ENCODE data around the gene PMPCA. TPM values are rescaled to one million over a fixed set of nuclear protein-coding genes. Genes with fewer than 3 reads are reported as not detected.

PMPCA gene
- total and polyA plus RNA-seq, 2 experiments from 2014 or later, result 61.3 to 88.2 TPM

GRCh38 chr9:136392538-136393449, 17.7 kb upstream of the PMPCA start:
- Histone ChIP-seq H3F3A (replicated peaks; ENCODE audit: low read depth) (0 out of 2 replicates have a peak, but pooled peaks cover 4% of the 10 kb centered on the region), H2AFZ (no peak overlapping the region), H3K9me2 (ENCODE audit: insufficient read depth) (no peaks in the 10 kb centered on the region), H3K4me1 (ENCODE audit: insufficient read depth) (no peaks in the 10 kb centered on the region), H3K27ac (ENCODE audit: low read depth) (no peak overlapping the region), H3K4me2 (no peak overlapping the region), H3K79me2 (replicated peaks; ENCODE audit: insufficient read depth) (peaks cover 14% of the 10 kb centered on the region), H3K27me3 (ENCODE audit: insufficient read depth) (no peaks in the 10 kb centered on the region), H4K20me1 (replicated peaks; ENCODE audit: insufficient read depth) (peaks cover 17% of the 10 kb centered on the region), H3K4me3 (no peak overlapping the region), H3K36me3 (ENCODE audit: insufficient read depth) (peaks cover 22% of the 10 kb centered on the region)
- H3K4me1 Mint-ChIP-seq, result no peaks in the 10 kb centered on the region
- H3K9me3 Mint-ChIP-seq, result no peaks in the 10 kb centered on the region
- no peak for DNase-seq (ENCODE audit: low spot score)
- H3K4me3 Mint-ChIP-seq, result no peak overlapping the region
- no peak for ATAC-seq
- no peak for TF ChIP-seq EZH2 (IDR thresholded peaks at IDR 0.05; ENCODE audit: low read depth, unreplicated experiment)
- no peak for TF ChIP-seq NANOG (IDR thresholded peaks at IDR 0.05; ENCODE audit: borderline replicate concordance)
- TF ChIP-seq ZNF331 (CRISPR knock-in tag; IDR thresholded peaks at IDR 0.05; ENCODE audit: low read depth), result no peak
- TF ChIP-seq CREB1 (CRISPR knock-in tag; IDR thresholded peaks at IDR 0.05; ENCODE audit: low read depth), result no peak
- no peak for TF ChIP-seq ZNF462 (CRISPR knock-in tag; IDR thresholded peaks at IDR 0.05)
- no peak for TF ChIP-seq POLR2AphosphoS5 (IDR thresholded peaks at IDR 0.05; ENCODE audit: low read depth)
- TF ChIP-seq ZNF114 (CRISPR knock-in tag; IDR thresholded peaks at IDR 0.05), result no peak
- no peak for TF ChIP-seq EZH2phosphoT487 (IDR thresholded peaks at IDR 0.05; ENCODE audit: unreplicated experiment)
- no peak for TF ChIP-seq CTCF (conservative IDR thresholded peaks at IDR 0.05; ENCODE audit: low read depth in 2 of 2)
- no peak for TF ChIP-seq STAT1 (IDR thresholded peaks at IDR 0.05; ENCODE audit: unreplicated experiment)
- TF ChIP-seq REST (IDR thresholded peaks at IDR 0.05; ENCODE audit: unreplicated experiment), result no peak
- TF ChIP-seq JUNB (IDR thresholded peaks at IDR 0.05; ENCODE audit: unreplicated experiment), result no peak
- no peak for TF ChIP-seq ETS1 (IDR thresholded peaks at IDR 0.05)
- no peaks in the 10 kb centered on the region for H3K27me3 Mint-ChIP-seq (ENCODE audit: insufficient read depth, low read depth, poor library complexity)
- H3K27ac Mint-ChIP-seq, result no peak overlapping the region
- peaks cover 70% of the 10 kb centered on the region for H3K36me3 Mint-ChIP-seq (ENCODE audit: low read depth)

All from GM23338 (cell line).